CD4-positive, alpha-beta T cell treated with Interleukin-4 for 1 hour (primary cell): ENCODE measurements around the gene SLC45A3.

Source experiments
- DNase-seq, 2 donors: peaks; one replicate each; pipeline ENCODE4 v3.0.0-alpha.2; 2020 to 2022

Gene SLC45A3

DNA sequence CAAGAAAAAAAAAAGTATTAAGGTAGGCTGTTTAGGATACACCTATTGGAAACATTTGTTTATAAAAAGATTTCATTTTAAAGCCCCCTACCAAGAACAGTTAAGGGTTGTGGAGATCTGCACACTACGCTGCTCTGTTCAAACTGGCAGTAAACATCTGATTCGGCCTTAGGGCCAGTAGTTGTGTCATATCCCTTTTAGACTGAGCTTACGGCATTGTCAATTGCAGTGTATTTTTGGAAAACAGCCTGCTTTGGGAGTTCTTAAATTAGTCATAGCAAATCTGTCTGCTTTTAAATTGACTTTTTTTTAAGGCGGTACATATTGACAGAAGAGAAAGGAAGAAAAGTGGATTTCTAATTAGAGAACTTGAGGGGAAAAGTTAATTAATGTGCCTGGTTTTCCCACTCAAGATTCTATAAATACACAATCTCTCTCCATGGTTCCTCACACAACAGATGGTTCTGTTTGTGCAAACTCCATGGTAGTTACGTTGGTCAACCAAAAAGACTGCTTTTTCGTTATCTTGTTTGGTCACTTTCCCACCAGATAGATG lies 46.8 kb downstream of the SLC45A3 start:
- no peak for DNase-seq

DNA sequence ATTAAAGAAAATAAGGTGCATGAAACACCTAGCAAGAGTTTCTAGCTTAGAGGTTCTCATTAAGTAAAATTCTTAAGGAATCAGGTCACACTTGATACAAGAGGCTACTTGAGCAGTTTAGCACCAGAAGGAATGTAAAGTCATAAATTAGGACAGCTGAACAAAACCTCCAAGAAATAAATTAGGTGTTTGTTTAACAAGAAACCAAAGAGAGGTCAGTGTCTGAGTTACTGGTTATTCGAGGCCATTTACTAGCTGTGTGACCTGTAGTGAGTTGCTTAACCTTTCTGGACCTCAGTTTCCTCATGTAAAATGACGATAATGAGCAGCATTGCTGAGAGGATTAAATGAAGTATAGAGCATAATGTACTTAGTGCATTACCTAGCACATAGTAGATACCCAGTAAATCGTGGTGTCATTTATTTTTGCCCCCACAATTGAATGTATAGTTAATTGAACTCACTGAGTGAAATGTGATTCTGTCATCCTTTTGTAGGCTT lies 47.6 kb downstream of the SLC45A3 start:
- no peak for DNase-seq

GRCh38 chr1:205631768-205632668 lies 48.3 kb downstream of the SLC45A3 start, which contains the start of gene ELK4:
ELK4 (minus strand) TSS chr1:205632011; CDS start chr1:205623882, 8,129 bp downstream.
- peak; percentile 99 for DNase-seq

DNA sequence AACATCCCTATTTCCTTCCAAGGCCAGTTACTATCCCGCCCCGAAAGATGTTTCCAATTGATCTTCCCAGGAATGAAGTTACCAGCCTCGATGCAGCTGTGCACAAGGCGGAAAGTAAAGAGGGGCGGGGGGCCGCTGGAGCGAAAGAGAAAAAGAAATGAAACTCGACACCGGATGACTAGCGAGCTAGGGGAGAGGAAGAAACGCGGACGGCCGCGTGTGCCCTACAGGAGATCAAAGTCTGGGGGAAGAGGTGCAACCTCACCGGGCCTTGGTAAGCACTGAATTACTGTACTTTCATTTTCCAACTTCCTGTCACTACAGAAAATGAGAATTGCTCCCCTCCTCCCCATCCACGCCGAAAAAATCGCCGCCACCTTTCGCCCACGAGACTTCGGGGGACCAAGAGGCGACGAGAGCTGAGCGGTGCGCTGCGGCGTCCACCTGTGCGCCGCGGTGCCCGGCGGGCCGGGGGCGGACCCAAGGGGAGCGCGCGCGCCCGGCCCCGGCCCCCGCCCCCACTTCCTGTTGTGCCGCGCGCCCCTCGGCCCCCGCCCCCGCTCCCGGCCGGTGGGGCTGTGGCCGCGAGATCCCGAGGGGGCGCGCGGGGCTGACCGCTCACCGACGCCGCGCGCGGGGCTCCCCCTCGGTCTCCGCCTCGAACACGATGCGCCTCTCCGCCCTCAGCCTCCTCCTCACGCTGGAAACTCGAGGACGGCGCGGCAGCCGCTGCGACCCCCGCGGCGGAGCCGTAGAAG lies 49.1 kb downstream of the SLC45A3 start:
- DNase-seq = peak; percentile 89 to 90

DNA sequence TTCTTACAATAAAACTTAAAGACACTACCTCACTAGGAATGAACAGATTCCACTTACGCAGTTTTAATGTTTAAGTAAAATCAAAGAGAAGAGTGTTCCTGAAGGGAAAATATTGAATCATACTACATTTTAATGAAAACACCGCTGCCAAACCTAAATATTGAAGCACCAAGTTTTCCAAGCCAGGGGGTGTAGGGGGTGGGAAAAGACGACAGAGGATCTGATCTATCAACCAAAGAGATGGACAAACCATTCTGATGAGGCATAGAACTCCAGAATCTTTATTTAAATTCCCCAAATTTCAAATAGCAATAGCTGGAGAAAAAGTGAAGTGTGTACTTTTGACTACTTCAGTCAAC lies 49.7 kb downstream of the SLC45A3 start:
- DNase-seq = no peak

DNA sequence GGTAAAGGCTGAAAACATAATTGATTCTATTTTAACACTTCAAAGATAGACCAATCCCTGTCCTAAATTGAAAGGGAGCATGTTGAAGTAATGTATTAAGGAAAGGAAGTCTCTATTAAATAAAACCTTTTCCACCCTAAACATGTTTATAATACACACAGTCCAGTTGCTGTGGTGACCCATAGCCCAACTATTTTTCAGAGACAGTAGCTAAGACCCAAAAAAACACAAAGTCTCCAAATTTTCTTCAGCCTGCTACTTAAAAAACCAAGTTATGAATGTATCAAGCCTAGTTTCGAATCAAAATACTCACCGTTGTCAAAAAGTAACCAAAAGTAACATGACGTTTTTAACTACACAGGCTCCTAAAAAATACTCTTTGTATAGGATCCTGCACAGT lies 50.1 kb downstream of the SLC45A3 start:
- DNase-seq = peak in 1 of 2 donors; percentile 51

- peak; percentile 13 to 35 for DNase-seq
Observed at GRCh38 chr1:205629751-205630150, 50.6 kb downstream of the SLC45A3 start.

DNA sequence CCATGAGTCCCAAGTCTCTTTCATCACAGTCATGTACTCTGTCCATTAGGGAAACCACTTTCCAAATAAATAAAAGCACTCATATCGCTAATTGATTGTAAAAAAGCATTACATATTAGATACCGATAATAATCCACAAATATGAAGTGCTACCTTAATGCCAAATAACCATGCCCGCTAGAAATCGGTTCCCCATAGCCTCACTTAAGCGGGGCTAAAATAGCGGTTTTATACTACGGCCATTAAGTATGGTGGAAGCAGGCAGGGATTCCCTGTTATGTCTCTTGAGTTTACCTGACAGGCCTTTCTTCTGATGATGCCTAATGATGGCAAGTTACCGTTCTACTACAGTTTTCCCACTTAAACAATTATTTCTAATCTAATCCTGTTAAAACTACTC lies 52.4 kb downstream of the SLC45A3 start:
- DNase-seq = no peak

DNA sequence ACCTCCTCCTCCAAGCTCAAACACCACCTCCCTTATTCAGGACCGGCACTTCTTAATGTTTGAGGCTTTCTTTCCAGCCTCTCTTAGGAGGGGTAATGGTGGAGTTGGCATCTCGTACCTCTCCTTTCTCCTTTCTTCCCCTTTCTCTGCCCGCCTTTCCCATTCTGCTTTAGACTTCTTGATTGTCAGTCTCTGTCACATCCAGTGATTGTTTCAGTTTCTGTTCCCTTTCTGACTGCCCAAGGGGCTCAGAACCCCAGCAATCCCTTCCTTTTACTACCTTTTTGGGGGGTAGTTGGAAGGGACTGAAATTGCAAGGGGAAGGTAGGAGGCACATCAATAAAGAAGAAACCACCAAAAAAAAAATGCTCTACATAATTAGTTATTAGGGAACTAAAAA lies 54.1 kb downstream of the SLC45A3 start:
- DNase-seq = no peak

GRCh38 chr1:205623646-205624045 lies 56.7 kb downstream of the SLC45A3 start:
- no peak for DNase-seq

GRCh38 chr1:205620269-205620668 lies 60.0 kb downstream of the SLC45A3 start:
- DNase-seq = no peak

DNA sequence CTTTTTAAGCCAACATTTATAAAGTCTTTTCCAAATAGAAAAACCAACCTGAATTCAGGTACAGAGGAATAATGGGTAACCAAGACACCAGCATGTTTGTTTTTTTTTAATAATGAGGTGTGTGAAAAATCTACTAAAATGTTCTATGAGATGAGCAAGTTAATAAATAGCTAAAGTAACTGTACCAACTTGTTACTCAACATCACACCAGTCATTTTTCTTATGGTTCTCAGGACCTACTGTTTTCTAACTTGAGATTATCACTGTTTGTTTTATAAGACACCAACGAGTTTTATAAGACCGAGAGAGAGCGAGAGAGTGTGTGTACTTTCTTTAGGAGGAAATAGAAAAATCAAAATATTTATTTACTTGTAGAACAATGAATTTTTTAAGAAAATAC lies 60.9 kb downstream of the SLC45A3 start:
- no peak for DNase-seq

DNA sequence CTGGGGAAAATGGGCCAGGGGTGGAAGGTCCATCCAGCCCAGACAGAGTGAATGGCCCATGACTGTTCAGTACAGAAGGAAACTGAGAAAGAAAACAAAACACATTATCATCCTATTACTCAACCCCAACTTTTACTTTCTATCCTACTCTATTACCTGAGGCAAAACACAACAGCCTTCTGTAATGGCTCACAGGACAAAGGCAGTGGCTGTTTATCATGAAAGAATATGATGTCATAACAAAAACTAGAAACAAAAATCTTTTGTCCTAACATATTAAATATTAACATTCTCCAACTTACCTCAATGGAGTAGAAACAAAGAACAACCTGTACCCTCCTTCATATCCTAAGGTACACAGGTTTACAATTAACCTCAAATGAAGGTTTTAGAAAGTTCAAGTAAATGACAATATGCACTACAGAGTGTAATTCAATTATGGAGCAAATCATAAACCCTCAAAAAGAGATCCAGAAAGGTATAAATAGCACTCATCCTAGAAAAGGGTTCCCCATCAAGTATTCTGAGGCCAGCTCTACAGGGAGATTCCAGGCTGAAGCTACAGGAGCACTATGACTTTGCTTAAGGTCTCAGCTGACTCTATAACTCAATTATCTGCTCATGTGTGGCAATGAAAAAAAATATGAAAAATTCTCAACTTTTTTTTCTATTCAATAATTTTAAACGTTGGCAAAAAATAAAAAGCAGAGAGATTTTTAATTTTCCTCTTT lies 63.6 kb downstream of the SLC45A3 start:
- DNase-seq = no peak

GRCh38 chr1:205615789-205616188 lies 64.5 kb downstream of the SLC45A3 start:
- DNase-seq = no peak

GRCh38 chr1:205613854-205614412 lies 66.4 kb downstream of the SLC45A3 start:
- no peak for DNase-seq

DNA sequence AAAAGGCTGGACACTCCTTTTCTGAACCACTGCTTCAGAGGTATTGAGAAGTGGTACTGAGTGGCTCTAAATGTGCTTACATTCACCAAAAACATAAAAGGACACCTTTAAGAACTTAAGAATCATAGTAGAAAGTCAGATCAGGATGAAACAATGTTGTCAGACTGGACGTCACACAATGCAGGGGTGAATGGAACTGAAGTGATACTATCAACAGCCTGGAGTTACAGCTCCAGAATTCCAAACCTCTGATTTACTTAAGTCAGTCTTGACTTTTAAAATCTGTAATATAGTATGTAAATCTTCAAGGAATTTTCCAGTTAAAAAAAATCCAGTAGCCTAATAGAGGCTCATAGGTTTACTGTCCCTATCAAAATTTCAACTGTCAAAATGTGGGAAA lies 67.8 kb downstream of the SLC45A3 start:
- DNase-seq = no peak

DNA sequence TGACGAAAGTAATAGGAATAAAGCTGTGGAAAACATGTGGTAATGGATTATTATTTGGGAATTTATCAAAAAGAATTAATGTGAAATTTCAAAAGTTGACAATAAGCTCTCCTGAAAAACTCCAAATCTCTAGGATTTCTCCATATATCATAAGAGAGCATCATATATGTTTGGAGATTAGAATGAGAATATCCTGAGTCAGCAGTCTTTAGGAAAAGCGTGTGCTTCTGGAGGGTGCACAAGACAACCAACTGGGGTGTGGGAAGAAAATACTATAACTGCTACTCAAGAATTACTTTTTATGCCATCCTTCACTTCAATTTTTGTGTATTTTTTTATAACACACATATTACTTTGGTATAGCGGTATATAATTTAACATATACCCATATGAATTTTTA lies 68.2 kb downstream of the SLC45A3 start:
- DNase-seq = no peak

DNA sequence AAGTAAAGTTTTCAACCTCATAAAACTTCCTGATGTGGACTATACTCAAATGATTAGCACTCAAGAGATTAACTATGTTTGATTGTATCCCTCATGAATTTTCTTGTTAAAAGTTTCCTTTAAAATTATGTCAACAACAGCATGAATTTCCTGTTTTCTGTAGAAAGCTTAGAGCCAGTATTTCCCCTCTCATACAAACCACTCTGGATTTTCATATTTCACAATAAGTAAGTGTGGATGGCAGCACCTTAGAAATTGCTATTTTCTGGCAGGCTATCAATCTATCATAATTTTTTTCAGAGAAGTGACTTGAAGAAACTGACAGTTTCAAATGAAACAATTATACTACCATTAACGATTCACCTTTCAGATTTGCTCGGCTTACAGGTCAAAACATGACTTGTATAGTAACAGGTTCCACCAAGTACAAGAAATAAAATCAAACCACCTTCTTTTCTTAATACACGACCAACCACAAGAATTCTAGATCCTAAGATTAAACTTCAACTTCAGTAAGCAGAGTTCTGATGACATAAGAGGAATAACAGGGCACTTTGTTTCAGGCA lies 69.3 kb downstream of the SLC45A3 start:
- no peak for DNase-seq

GRCh38 chr1:205610036-205610435 lies 70.3 kb downstream of the SLC45A3 start:
- DNase-seq = no peak
